IMR-90 (cell line): ENCODE results near the gene ATXN7L3. TPM values are rescaled to one million over a fixed set of nuclear protein-coding genes. Genes with fewer than 3 reads are reported as not detected.
A peak's percentile ranks its signal among the peaks of the same experiment; 100 is the strongest.

Experiments
- ATAC-seq: fragments of 200-7000 bp; cut with Tn5 transposase; 2 replicates; pipeline ENCODE4 v1.9.1; 2020; ENCODE audit warnings: low read depth, mild to moderate bottlenecking, moderate library complexity
- BruUV-seq: library from RNA; stranded (reverse); fragments of 400-500 nt; replicated peaks from 2 replicates; lab custom pipeline; 2021; lab: Mats Ljungman, UMichigan
- CTCF ChIA-PET: fragments of 300-600 bp; formaldehyde crosslinking; extraction: SDS; loops from one replicate; lab custom pipeline; 2021; ENCODE audit warnings: antibody characterized with exemption; lab: Yijun Ruan, JAX
- POLR2A ChIA-PET: fragments of 300-600 bp; sonication (Branson Sonifier 250); formaldehyde crosslinking; loops from one replicate; lab custom pipeline; 2022; ENCODE audit warnings: antibody characterized with exemption; ENCODE audit not compliant: unreplicated experiment; lab: Charles Lee
- DNase-seq: peaks from one replicate; pipeline ENCODE4 v3.0.0; 2013
- H2AFZ ChIP-seq: replicated peaks from 2 replicates; pipeline ENCODE3; 2013; ENCODE audit warnings: low read length, mild to moderate bottlenecking; ENCODE audit not compliant: poor library complexity
- H2AK5ac ChIP-seq: 2 replicates; pipeline ENCODE4 v1.6.1; 2013; ENCODE audit warnings: low read depth, low read length, inconsistent platforms
- H2AK9ac ChIP-seq: replicated peaks from 2 replicates; pipeline ENCODE3; 2013; ENCODE audit warnings: mild to moderate bottlenecking, low read depth, low read length, moderate library complexity; ENCODE audit not compliant: poor library complexity
- H2BK120ac ChIP-seq: 2 replicates; pipeline ENCODE4 v1.6.1; 2013; ENCODE audit warnings: low read depth, low read length, inconsistent platforms
- H2BK15ac ChIP-seq: 3 replicates; pipeline ENCODE4 v1.6.1; 2013; ENCODE audit warnings: low read depth, low read length, inconsistent platforms
- H2BK20ac ChIP-seq: 2 replicates; pipeline ENCODE4 v1.6.1; 2013; ENCODE audit warnings: low read depth, mild to moderate bottlenecking, inconsistent platforms, low read length, moderate library complexity
- H2BK5ac ChIP-seq: 2 replicates; pipeline ENCODE4 v1.6.1; 2013; ENCODE audit warnings: mild to moderate bottlenecking, low read depth, low read length, inconsistent platforms; ENCODE audit not compliant: poor library complexity, severe bottlenecking
- H3K14ac ChIP-seq: replicated peaks from 2 replicates; pipeline ENCODE4 v1.6.1; 2013; ENCODE audit warnings: low read depth, low read length, inconsistent platforms
- H3K18ac ChIP-seq: 2 replicates; pipeline ENCODE4 v1.6.1; 2013; ENCODE audit warnings: low read depth, low read length, control low read depth
- H3K23ac ChIP-seq: 2 replicates; pipeline ENCODE4 v1.6.1; 2013; ENCODE audit warnings: low read depth, low read length, inconsistent platforms
- H3K27ac ChIP-seq: 2 replicates; pipeline ENCODE4 v1.5.1; 2013; ENCODE audit warnings: mild to moderate bottlenecking, control low read depth, low read length; ENCODE audit not compliant: insufficient read depth
- H3K27me3 ChIP-seq: 2 replicates; pipeline ENCODE4 v1.6.1; 2013; ENCODE audit warnings: low read length; ENCODE audit not compliant: control insufficient read depth, insufficient read depth
- H3K36me3 ChIP-seq: 2 replicates; pipeline ENCODE4 v1.6.1; 2013; ENCODE audit warnings: low read length, mixed read lengths; ENCODE audit not compliant: control insufficient read depth, insufficient read depth
- H3K4ac ChIP-seq: 2 replicates; pipeline ENCODE4 v1.6.1; 2013; ENCODE audit warnings: low read depth, low read length, inconsistent platforms
- H3K4me1 ChIP-seq: 2 replicates; pipeline ENCODE4 v1.6.1; 2013; ENCODE audit warnings: low read length, mixed read lengths; ENCODE audit not compliant: control insufficient read depth, insufficient read depth
- H3K4me2 ChIP-seq: 2 replicates; pipeline ENCODE4 v1.6.1; 2013; ENCODE audit warnings: low read depth, mild to moderate bottlenecking, control low read depth, low read length, moderate library complexity
- H3K4me3 ChIP-seq: 2 replicates; pipeline ENCODE4 v1.5.1; 2013; ENCODE audit warnings: low read depth, mild to moderate bottlenecking, control low read depth, low read length, moderate library complexity; ENCODE audit not compliant: insufficient read depth
- H3K56ac ChIP-seq: 2 replicates; pipeline ENCODE4 v1.6.1; 2013; ENCODE audit warnings: low read length, inconsistent platforms; ENCODE audit not compliant: insufficient read depth; ENCODE audit errors: extremely low read depth
- H3K79me1 ChIP-seq, 2 experiments: 2 replicates each; pipeline ENCODE4 v1.6.1; 2013; ENCODE audit warnings: low read length in 2 of 2, inconsistent platforms in 1 of 2, low read depth in 1 of 2
- H3K9ac ChIP-seq: 2 replicates; pipeline ENCODE4 v1.6.1; 2013; ENCODE audit warnings: low read depth, low read length, control low read depth
- H3K9me1 ChIP-seq: 2 replicates; pipeline ENCODE4 v1.6.1; 2013; ENCODE audit warnings: low read length, inconsistent platforms; ENCODE audit not compliant: insufficient read depth
- H3K9me3 ChIP-seq: 2 replicates; pipeline ENCODE4 v1.6.1; 2013; ENCODE audit warnings: low read length; ENCODE audit not compliant: control insufficient read depth, insufficient read depth
- H4K20me1 ChIP-seq: 2 replicates; pipeline ENCODE4 v1.6.1; 2013; ENCODE audit warnings: low read length, inconsistent platforms; ENCODE audit not compliant: insufficient read depth
- H4K5ac ChIP-seq: 2 replicates; pipeline ENCODE4 v1.6.1; 2013; ENCODE audit warnings: mild to moderate bottlenecking, low read depth, low read length, control low read depth
- H4K8ac ChIP-seq, 2 experiments: 2 replicates each; pipeline ENCODE4 v1.6.1; 2013; ENCODE audit warnings: low read depth in 2 of 2, low read length in 2 of 2, control low read depth in 1 of 2, inconsistent platforms in 1 of 2
- H4K91ac ChIP-seq: 2 replicates; pipeline ENCODE4 v1.6.1; 2013; ENCODE audit warnings: low read depth, low read length, inconsistent platforms; ENCODE audit not compliant: insufficient read depth
- BHLHE40 ChIP-seq: fragments of 150-350 bp; IDR thresholded peaks from 2 replicates; pipeline ENCODE4 v1.6.1; 2016; ENCODE audit warnings: mild to moderate bottlenecking, low read depth, low read length
- CEBPB ChIP-seq: IDR thresholded peaks from 2 replicates; pipeline ENCODE4 v1.6.1; 2012; ENCODE audit warnings: low read depth, low read length, improper control_type of control experiment
- CHD1 ChIP-seq: IDR thresholded peaks from 2 replicates; pipeline ENCODE4 v1.6.1; 2012; ENCODE audit warnings: low read depth, low read length, improper control_type of control experiment
- FOS ChIP-seq: fragments of 150-350 bp; IDR thresholded peaks from 2 replicates; pipeline ENCODE4 v1.6.1; 2016; ENCODE audit warnings: low read depth, low read length
- MAFK ChIP-seq: IDR thresholded peaks from 2 replicates; pipeline ENCODE4 v1.6.1; 2012; ENCODE audit warnings: low read depth, low read length, improper control_type of control experiment
- MAZ ChIP-seq: IDR thresholded peaks from 2 replicates; pipeline ENCODE4 v1.6.1; 2012; ENCODE audit warnings: low read depth, mild to moderate bottlenecking, low read length, improper control_type of control experiment, moderate library complexity, borderline replicate concordance
- NFE2L2 ChIP-seq: fragments of 150-350 bp; IDR thresholded peaks from 2 replicates; pipeline ENCODE4 v1.6.1; 2016; ENCODE audit warnings: low read depth, mild to moderate bottlenecking, low read length
- POLR2A ChIP-seq: IDR thresholded peaks from 2 replicates; pipeline ENCODE4 v1.6.1; 2012; ENCODE audit warnings: mild to moderate bottlenecking, low read depth, low read length
- RAD21 ChIP-seq: IDR thresholded peaks from 2 replicates; pipeline ENCODE4 v1.6.1; 2012; ENCODE audit warnings: low read length, improper control_type of control experiment
- RCOR1 ChIP-seq: IDR thresholded peaks from 2 replicates; pipeline ENCODE4 v1.6.1; 2012; ENCODE audit warnings: mild to moderate bottlenecking, low read length, improper control_type of control experiment; ENCODE audit not compliant: insufficient replicate concordance
- RFX5 ChIP-seq: IDR thresholded peaks from 2 replicates; pipeline ENCODE4 v1.8.0; 2012; ENCODE audit warnings: low read depth, mild to moderate bottlenecking, low read length, moderate library complexity
- SMC3 ChIP-seq: fragments of 150-350 bp; IDR thresholded peaks from 2 replicates; pipeline ENCODE4 v1.6.1; 2016; ENCODE audit warnings: low read depth, mild to moderate bottlenecking, antibody characterized with exemption, low read length, moderate library complexity
- WGBS, 2 experiments: methylation state at CpG; one replicate each; pipeline versions ENCODE4 v1.1.5 to v1.1.7; 2013; ENCODE audit warnings: missing lambda C conversion rate in 2 of 2; ENCODE audit not compliant: insufficient read length in 1 of 2; ENCODE audit errors: extremely low coverage in 2 of 2; 5-methylcytosine and 5-hydroxymethylcytosine counted together
- dilution Hi-C: fragments of 300-500 bp; cut with HindIII; formaldehyde crosslinking; loops from one replicate; pipeline ENCODE4 v1.14.3; 2018; ENCODE audit warnings: low sequenced_read_pairs; ENCODE audit not compliant: unreplicated experiment
- in situ Hi-C: fragments of 300-500 bp; cut with MboI; formaldehyde crosslinking; loops from 3 replicates; pipeline ENCODE4 v1.14.3; 2019; ENCODE audit warnings: low sequenced_read_pairs, inconsistent platforms, mixed read lengths
- intact Hi-C: fragments of 100-400 bp; cut with micrococcal nuclease; formaldehyde crosslinking; loops from 2 replicates; pipeline ENCODE4 v1.10.0; 2022
- polyA plus RNA-seq, 3 experiments: library from polyadenylated mRNA; depleted of rRNA; stranded (reverse); fragments of >200 nt; gene quantifications; 2 replicates each; pipeline ENCODE4 v1.2.3, GENCODE V29; 2012; ENCODE audit warnings: low replicate concordance in 1 of 3
- total RNA-seq: library from RNA; depleted of rRNA; stranded (reverse); fragments of >200 nt; gene quantifications from 2 replicates; pipeline ENCODE4 v1.2.3, GENCODE V29; 2012
- TF ChIP-seq, protein P1 (sequence below): conservative IDR thresholded peaks from 2 replicates; pipeline ENCODE4 v1.5.1; 2012; ENCODE audit warnings: mild to moderate bottlenecking, low read depth, low read length, improper control_type of control experiment
- TF ChIP-seq, protein P2 (sequence below): fragments of 150-350 bp; IDR thresholded peaks from 2 replicates; pipeline ENCODE4 v1.6.1; 2017; ENCODE audit warnings: mild to moderate bottlenecking, antibody characterized with exemption, low read length, low read depth

Gene ATXN7L3
- total and polyA plus RNA-seq, 2 of the 4 experiments (the other 2 are of a cell fraction), result 17.2 to 40.9 TPM

DNA sequence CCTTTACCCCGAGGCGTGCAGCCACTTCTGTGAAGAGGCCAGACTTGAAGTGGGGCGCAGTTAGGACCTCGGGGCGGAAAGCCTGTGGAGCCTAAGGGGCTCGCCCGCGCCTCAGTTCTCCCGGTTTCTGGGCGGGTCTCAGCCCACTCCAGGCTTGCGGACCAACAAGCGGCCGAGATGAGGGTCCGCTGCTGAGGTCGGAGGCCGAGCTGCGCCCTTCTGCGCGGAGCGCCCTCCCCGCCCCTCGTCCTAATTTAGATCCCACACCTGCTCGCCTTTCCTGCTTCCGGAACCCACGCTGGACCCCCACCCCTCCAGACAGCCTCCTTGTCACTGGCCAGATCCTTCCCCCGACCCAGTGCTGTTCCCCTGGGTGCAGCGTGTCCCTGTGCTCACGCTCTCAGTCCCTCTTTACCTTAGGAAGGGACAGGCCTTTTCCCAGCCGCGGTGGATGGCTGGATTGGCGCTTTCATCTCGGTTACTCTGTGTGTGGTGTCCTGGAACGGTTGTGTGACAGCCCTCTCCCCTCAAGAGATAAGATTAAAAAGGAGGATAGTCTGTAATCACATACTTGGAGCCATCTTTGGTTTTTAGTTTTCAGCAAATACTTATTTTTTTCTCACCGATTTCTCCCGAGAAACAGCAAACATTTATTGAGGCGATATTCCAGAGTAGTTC is 933 bp upstream of the ATXN7L3 start:
- Histone ChIP-seq H3K27ac (peak overlapping the region; percentile 98), H4K91ac (peak overlapping the region; percentile 95), H3K79me1 (peaks cover 15 to 48% of the 10 kb centered on the region in 2 experiments; a peak in 3 of 4 replicates), H3K9me1 (peaks cover 20% of the 10 kb centered on the region), H3K36me3 (peaks cover 16% of the 10 kb centered on the region), H3K14ac (peak overlapping the region; percentile 85), H2BK5ac (peak overlapping the region; percentile 91), H3K23ac (peak overlapping the region; percentile 88), H2BK20ac (no peak overlapping the region), H2AK9ac (peak overlapping the region; percentile 96), H3K27me3 (no peaks in the 10 kb centered on the region), H2AK5ac (peak overlapping the region; percentile 98), H4K5ac (peak overlapping the region; percentile 99), H2BK15ac (peak overlapping the region; percentile 54; the same call in 1 of the 3 replicates), H2BK120ac (peak overlapping the region; percentile 28; the same call in 1 of the 2 replicates), H3K9ac (peak overlapping the region; percentile 94), H2AFZ (peak overlapping the region; percentile 95), H3K18ac (peak overlapping the region; percentile 82), H3K4me3 (peak overlapping the region; percentile 85), H4K8ac (peak overlapping the region; percentile 97 to 99), H3K4me1 (peaks cover 22% of the 10 kb centered on the region), H3K4ac (peak overlapping the region; percentile 89), H3K56ac (peak overlapping the region; percentile 52), H4K20me1 (peaks cover 9% of the 10 kb centered on the region; the same call in 1 of the 2 replicates), H3K9me3 (no peaks in the 10 kb centered on the region), H3K4me2 (peak overlapping the region; percentile 91)
- ATAC-seq (no peak), DNase-seq (no peak)
- dilution Hi-C loops (no loop called here), intact Hi-C loops (loop anchor here (5.0 kb wide), 3 partner anchors 127 to 322 kb away; partner anchors contain the start of gene GRN), in situ Hi-C loops (loop anchor here (25.0 kb wide), 2 partner anchors 312 to 437 kb away; partner anchors contain the start of gene GPATCH8)
- CTCF ChIA-PET, result interaction anchor here (0.6 to 0.7 kb wide), 2 partner anchors 25 to 132 kb away, joined by 3 to 4 read pairs; no protein-coding TSS in a partner anchor
- BruUV-seq, result no TSS peak
- POLR2A ChIA-PET, result no interaction called here
- 10% methylated on average over 17 of the region's 36 CpGs; no CpG with 5 or more reads in 1 of the 2 experiments for WGBS, 2 experiments
- TF ChIP-seq CEBPB (no peak), BHLHE40 (no peak), MAZ (no peak), CHD1 (no peak), RCOR1 (no peak), NFE2L2 (no peak), RAD21 (no peak), FOS (no peak), MAFK (no peak), RFX5 (no peak), POLR2A (no peak; the same call in 1 of the 2 replicates), SMC3 (no peak)
- TF ChIP-seq, protein P1, sequence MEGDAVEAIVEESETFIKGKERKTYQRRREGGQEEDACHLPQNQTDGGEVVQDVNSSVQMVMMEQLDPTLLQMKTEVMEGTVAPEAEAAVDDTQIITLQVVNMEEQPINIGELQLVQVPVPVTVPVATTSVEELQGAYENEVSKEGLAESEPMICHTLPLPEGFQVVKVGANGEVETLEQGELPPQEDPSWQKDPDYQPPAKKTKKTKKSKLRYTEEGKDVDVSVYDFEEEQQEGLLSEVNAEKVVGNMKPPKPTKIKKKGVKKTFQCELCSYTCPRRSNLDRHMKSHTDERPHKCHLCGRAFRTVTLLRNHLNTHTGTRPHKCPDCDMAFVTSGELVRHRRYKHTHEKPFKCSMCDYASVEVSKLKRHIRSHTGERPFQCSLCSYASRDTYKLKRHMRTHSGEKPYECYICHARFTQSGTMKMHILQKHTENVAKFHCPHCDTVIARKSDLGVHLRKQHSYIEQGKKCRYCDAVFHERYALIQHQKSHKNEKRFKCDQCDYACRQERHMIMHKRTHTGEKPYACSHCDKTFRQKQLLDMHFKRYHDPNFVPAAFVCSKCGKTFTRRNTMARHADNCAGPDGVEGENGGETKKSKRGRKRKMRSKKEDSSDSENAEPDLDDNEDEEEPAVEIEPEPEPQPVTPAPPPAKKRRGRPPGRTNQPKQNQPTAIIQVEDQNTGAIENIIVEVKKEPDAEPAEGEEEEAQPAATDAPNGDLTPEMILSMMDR, result no peak
- TF ChIP-seq, protein P2, sequence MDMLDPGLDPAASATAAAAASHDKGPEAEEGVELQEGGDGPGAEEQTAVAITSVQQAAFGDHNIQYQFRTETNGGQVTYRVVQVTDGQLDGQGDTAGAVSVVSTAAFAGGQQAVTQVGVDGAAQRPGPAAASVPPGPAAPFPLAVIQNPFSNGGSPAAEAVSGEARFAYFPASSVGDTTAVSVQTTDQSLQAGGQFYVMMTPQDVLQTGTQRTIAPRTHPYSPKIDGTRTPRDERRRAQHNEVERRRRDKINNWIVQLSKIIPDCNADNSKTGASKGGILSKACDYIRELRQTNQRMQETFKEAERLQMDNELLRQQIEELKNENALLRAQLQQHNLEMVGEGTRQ, result no peak
